GM23248 (cell line): ENCODE data around the gene ZC3H7A. TPM values are rescaled to one million over a fixed set of nuclear protein-coding genes. Genes with fewer than 3 reads are reported as not detected.
A peak's percentile ranks its signal among the peaks of the same experiment; 100 is the strongest.

ENCODE experiments used
- DNase-seq: peaks from one replicate; pipeline ENCODE4 v3.0.0-alpha.2; 2015
- H2AFZ ChIP-seq: fragments of 200-600 bp; sonication (generic); 2 replicates; pipeline ENCODE4 v1.6.1; 2016; ENCODE audit warnings: antibody characterized with exemption
- H3F3A ChIP-seq: fragments of 200-600 bp; sonication (generic); 2 replicates; pipeline ENCODE4 v1.6.1; 2016; ENCODE audit warnings: mild to moderate bottlenecking, antibody characterized with exemption, mixed run types; ENCODE audit not compliant: insufficient read depth
- H3K27ac ChIP-seq: fragments of 200-600 bp; sonication (generic); 2 replicates; pipeline ENCODE4 v1.5.1; 2016; ENCODE audit warnings: mild to moderate bottlenecking
- H3K27me3 ChIP-seq: fragments of 200-600 bp; sonication (generic); replicated peaks from 2 replicates; pipeline ENCODE4 v1.6.1; 2016; ENCODE audit warnings: mild to moderate bottlenecking; ENCODE audit not compliant: insufficient read depth
- H3K36me3 ChIP-seq: fragments of 200-600 bp; sonication (generic); 2 replicates; pipeline ENCODE4 v1.6.1; 2016; ENCODE audit warnings: low read depth, mild to moderate bottlenecking
- H3K4me1 ChIP-seq: fragments of 200-600 bp; sonication (generic); 2 replicates; pipeline ENCODE4 v1.6.1; 2016; ENCODE audit warnings: mild to moderate bottlenecking; ENCODE audit not compliant: insufficient read depth
- H3K4me2 ChIP-seq: fragments of 200-600 bp; sonication (generic); one replicate; pipeline ENCODE4 v1.6.1; 2016; ENCODE audit warnings: mild to moderate bottlenecking; ENCODE audit not compliant: unreplicated experiment
- H3K4me3 ChIP-seq: fragments of 200-600 bp; sonication (generic); 2 replicates; pipeline ENCODE4 v1.5.1; 2016; ENCODE audit warnings: mild to moderate bottlenecking
- H3K79me2 ChIP-seq: fragments of 200-600 bp; sonication (generic); 2 replicates; pipeline ENCODE4 v1.6.1; 2016; ENCODE audit warnings: mild to moderate bottlenecking; ENCODE audit not compliant: insufficient read depth
- H3K9ac ChIP-seq: fragments of 200-600 bp; sonication (generic); 2 replicates; pipeline ENCODE4 v1.6.1; 2016; ENCODE audit warnings: mild to moderate bottlenecking
- H3K9me2 ChIP-seq: fragments of 200-600 bp; sonication (generic); 2 replicates; pipeline ENCODE4 v1.6.1; 2016; ENCODE audit warnings: mixed run types, mild to moderate bottlenecking, moderate library complexity; ENCODE audit not compliant: insufficient read depth
- H3K9me3 ChIP-seq: fragments of 200-600 bp; sonication (generic); one replicate; pipeline ENCODE4 v1.6.1; 2017; ENCODE audit warnings: low read depth
- H4K20me1 ChIP-seq: fragments of 200-600 bp; sonication (generic); 2 replicates; pipeline ENCODE4 v1.6.0; 2016; ENCODE audit not compliant: insufficient read depth
- EZH2 ChIP-seq: fragments of 200-600 bp; sonication (generic); IDR thresholded peaks from 2 replicates; pipeline ENCODE4 v1.6.1; 2018; ENCODE audit warnings: antibody characterized with exemption, mild to moderate bottlenecking; ENCODE audit not compliant: insufficient read depth, poor library complexity, severe bottlenecking
- EZH2phosphoT487 ChIP-seq: fragments of 200-600 bp; sonication (generic); IDR thresholded peaks from 2 replicates; pipeline ENCODE4 v1.6.1; 2018; ENCODE audit warnings: antibody characterized with exemption, moderate library complexity, mild to moderate bottlenecking, low read depth; ENCODE audit not compliant: insufficient read depth
- WGBS, 2 experiments: methylation state at CpG; one replicate each; pipeline ENCODE4 v1.1.6; 2015 to 2017; ENCODE audit warnings: low lambda C conversion rate in 2 of 2, low coverage in 1 of 2; ENCODE audit errors: missing lambda C conversion rate in 2 of 2; 5-methylcytosine and 5-hydroxymethylcytosine counted together
- in situ Hi-C: fragments of 300-500 bp; cut with MboI; formaldehyde crosslinking; loops from 2 replicates; pipeline ENCODE4 v1.15.0; 2020
- polyA plus RNA-seq: library from polyadenylated mRNA; unstranded; fragments of >200 nt; fragmentation: Nextera tagmentation; extraction: Ambion mirVana; gene quantifications from 2 replicates; pipeline ENCODE4 v1.2.1, GENCODE V29; 2016
- total RNA-seq: library from RNA; depleted of rRNA; stranded (reverse); fragments of >200 nt; shearing (Covaris generic); gene quantifications from 2 replicates; pipeline ENCODE4 v1.2.3, GENCODE V29; 2014

Gene ZC3H7A
- total and polyA plus RNA-seq, 2 experiments from 2014 or later = 33.6 to 48.0 TPM

DNA sequence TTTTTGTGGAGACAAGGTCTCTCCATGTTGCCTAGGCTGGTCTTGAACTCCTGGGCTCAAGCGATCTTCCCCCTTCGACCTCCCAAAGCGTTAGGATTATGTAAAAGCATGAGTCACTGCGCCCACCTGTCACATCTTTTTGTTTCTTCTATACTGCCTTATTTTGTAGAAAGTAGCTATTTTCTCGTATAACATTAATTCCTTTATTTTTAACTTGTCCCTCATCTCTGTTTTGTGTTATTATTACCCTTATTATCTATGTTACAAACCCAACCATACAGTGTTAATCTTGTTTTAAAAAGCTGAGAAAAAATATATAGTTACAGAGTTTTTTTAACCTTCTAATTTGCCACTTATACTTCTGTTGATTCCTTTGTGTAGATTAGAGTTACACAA is 53.0 kb downstream of the ZC3H7A start:
- Histone ChIP-seq H3K27ac (peak overlapping the region; percentile 95), H3K79me2 (peaks cover 32% of the 10 kb centered on the region), H3K36me3 (0 out of 2 replicates have a peak, but pooled peaks cover 8% of the 10 kb centered on the region), H3K9me2 (no peaks in the 10 kb centered on the region), H2AFZ (no peak overlapping the region), H3K27me3 (no peaks in the 10 kb centered on the region), H3K4me2 (no peak overlapping the region), H3K9ac (no peak overlapping the region; the same call in 1 of the 2 replicates), H3K9me3 (no peaks in the 10 kb centered on the region), H3K4me1 (peaks cover 19% of the 10 kb centered on the region), H4K20me1 (peaks cover 8% of the 10 kb centered on the region; the same call in 1 of the 2 replicates), H3F3A (peaks cover 33% of the 10 kb centered on the region), H3K4me3 (no peak overlapping the region)
- in situ Hi-C loops = no loop called here
- 95 to 98% methylated on average over 5 of the region's 5 CpGs for WGBS, 2 experiments
- TF ChIP-seq EZH2 (no peak), EZH2phosphoT487 (no peak)
- no peak for DNase-seq

DNA sequence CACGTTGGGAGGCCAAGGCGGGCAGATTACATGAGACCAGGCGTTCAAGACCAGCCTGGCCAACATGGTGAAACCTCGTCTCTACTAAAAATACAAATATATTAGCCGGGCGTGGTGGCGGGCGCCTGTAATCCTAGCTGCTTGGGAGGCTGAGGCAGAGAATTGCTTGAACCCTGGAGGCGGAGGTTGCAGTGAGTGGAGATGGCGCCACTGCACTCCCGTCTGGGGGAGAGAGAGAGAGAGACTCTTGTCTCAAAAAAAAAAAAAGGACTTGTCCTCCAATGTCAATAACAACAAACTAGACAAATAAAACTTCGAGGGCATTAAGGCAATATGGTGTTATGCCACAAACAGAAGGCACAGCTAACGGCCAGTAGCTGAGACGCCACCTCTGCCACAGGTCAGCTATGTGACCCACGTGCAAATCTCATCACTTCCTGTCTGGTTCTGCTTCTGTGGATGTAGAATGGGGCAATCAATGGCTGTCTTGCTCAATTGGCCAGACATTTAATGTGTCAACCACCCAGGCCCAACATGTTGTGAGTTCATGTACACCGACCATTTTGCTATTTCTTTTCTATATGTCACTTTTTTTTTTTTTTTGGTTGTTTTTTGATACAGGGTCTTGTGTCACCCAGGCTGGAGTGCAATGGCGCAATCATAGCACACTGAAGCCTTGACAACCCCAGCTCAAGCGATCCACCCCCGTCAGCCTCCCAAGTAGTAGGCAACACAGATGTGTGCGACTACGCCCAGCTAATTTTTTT is 53.6 kb downstream of the ZC3H7A start:
- Histone ChIP-seq H3K9ac (peak overlapping the region; percentile 95), H3K36me3 (peaks cover 6% of the 10 kb centered on the region; the same call in 1 of the 2 replicates), H3K9me2 (no peaks in the 10 kb centered on the region), H3K4me3 (peak overlapping the region; percentile 94), H3F3A (peaks cover 33% of the 10 kb centered on the region), H3K4me2 (peak overlapping the region; percentile 73), H3K79me2 (peaks cover 38% of the 10 kb centered on the region), H3K9me3 (no peaks in the 10 kb centered on the region), H2AFZ (peak overlapping the region; percentile 90), H4K20me1 (peaks cover 8% of the 10 kb centered on the region; the same call in 1 of the 2 replicates), H3K27ac (peak overlapping the region; percentile 95), H3K4me1 (peaks cover 19% of the 10 kb centered on the region), H3K27me3 (no peaks in the 10 kb centered on the region)
- DNase-seq = peak; percentile 80
- in situ Hi-C loops = no loop called here
- TF ChIP-seq EZH2phosphoT487 (no peak), EZH2 (no peak)
- WGBS, 2 experiments = 47 to 51% methylated on average over 21 of the region's 21 CpGs

DNA sequence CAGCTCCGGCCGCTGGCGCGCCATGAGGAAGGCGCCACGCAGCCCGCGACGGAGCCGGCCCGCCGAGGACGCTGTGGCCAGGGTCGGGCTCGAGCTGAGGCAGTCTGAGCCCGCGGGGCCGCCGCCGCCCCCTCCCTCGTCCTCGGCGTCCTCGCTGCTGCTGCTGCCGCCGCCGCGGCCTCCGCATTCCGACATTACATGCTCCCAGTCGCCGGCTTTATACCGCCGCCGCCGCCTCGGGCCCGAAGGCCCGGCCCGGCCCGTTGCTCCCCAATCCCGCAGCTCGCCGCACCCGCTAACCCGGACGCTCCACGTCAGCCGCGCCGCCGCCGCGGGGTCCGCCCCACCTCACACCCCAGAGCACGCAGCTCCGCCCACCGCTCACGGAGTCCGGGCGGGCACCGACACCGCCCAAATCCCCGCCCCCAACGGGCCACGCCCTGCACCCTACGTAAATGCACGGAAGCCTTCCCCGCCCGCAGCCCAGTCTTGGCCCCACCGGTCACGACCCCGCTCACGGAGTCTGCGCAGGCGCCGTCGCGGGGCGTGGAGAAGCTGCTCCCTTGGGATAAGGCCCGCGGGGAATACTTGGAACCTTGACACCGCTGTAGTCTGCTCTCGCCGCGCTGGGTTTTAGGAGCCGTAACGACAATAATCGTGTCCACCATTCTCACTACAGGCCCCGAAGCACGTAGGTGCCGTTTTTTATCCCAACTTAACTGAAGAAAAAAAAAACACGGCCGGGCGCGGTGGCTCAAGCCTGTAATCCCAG is 54.3 kb downstream of the ZC3H7A start, which contains the start of gene TXNDC11:
TSS of gene TXNDC11 (minus strand) at position 322 of the 772 bp plus-strand sequence. CDS start at position 195, 127 bp downstream.
- H3K27me3 ChIP-seq = no peaks in the 10 kb centered on the region
- H3K9me3 ChIP-seq = no peaks in the 10 kb centered on the region
- H3K9ac ChIP-seq = peak within 1 kb of the TSS; percentile 95
- H3K36me3 ChIP-seq = no peaks in the 10 kb centered on the region; the same call in 1 of the 2 replicates
- peaks cover 19% of the 10 kb centered on the region for H3K4me1 ChIP-seq
- H2AFZ ChIP-seq = peak within 1 kb of the TSS; percentile 90
- peak within 1 kb of the TSS; percentile 95 for H3K27ac ChIP-seq
- no peaks in the 10 kb centered on the region for H3K9me2 ChIP-seq
- peak within 1 kb of the TSS; percentile 94 for H3K4me3 ChIP-seq
- H3K79me2 ChIP-seq = peaks cover 45% of the 10 kb centered on the region
- 1 to 2% methylated on average over 60 to 72 of the region's 96 CpGs for WGBS, 2 experiments
- TF ChIP-seq EZH2phosphoT487 (no peak), EZH2 (no peak)
- H3K4me2 ChIP-seq = peak within 1 kb of the TSS; percentile 80
- peak; percentile 99 for DNase-seq
- in situ Hi-C loops = no loop called here
- peaks cover 8% of the 10 kb centered on the region; the same call in 1 of the 2 replicates for H4K20me1 ChIP-seq
- peaks cover 30% of the 10 kb centered on the region for H3F3A ChIP-seq

DNA sequence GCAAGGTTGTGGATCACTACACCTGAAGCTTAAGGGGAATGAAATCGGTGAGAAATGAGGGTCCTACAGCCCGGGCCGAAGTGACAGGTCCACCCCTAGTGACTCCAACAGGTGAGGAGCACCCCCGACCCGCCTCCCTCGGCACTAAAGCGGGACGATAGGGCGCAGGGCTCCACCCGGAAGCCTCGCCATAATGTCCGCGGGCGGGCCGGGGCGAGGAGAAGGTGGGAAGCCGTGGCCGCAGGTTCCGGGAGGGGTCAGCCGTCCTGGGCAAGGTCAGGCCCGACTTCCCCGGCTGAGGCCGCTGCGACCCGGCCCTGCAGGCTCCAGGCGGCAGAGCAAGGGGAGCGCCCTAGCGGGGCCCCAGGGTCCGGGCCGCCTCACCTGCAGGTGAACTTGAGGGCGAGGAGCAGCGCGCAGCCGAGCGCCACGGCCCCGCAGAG is 54.9 kb downstream of the ZC3H7A start:
- H3K79me2 ChIP-seq = peaks cover 51% of the 10 kb centered on the region
- 0 to 2% methylated on average over 28 to 33 of the region's 37 CpGs for WGBS, 2 experiments

More for the DNA sequence above, 54.9 kb downstream of the ZC3H7A start:
- Histone ChIP-seq H3K4me3 (peak overlapping the region; percentile 94), H3K27me3 (no peaks in the 10 kb centered on the region), H3K9ac (peak overlapping the region; percentile 95), H3K9me2 (no peaks in the 10 kb centered on the region), H3K4me2 (peak overlapping the region; percentile 80), H3K9me3 (no peaks in the 10 kb centered on the region), H3K4me1 (peaks cover 19% of the 10 kb centered on the region), H3F3A (peaks cover 30% of the 10 kb centered on the region), H3K27ac (peak overlapping the region; percentile 95), H3K36me3 (no peaks in the 10 kb centered on the region; the same call in 1 of the 2 replicates), H4K20me1 (peaks cover 8% of the 10 kb centered on the region; the same call in 1 of the 2 replicates), H2AFZ (peak overlapping the region; percentile 45)
- in situ Hi-C loops = no loop called here
- no peak for TF ChIP-seq EZH2
- no peak for TF ChIP-seq EZH2phosphoT487
- DNase-seq = no peak
